K562 (cell line): ENCODE measurements around the gene UBAC2. TPM values are rescaled to one million over a fixed set of nuclear protein-coding genes. Genes with fewer than 3 reads are reported as not detected.
A peak's percentile ranks its signal among the peaks of the same experiment; 100 is the strongest.

Experiments
- CEBPB ChIP-seq: fragments of 450-650 bp; IDR thresholded peaks from 2 replicates; pipeline ENCODE4 v1.6.1; 2016; ENCODE audit warnings: missing genetic modification characterization, missing compliant biosample characterization
- E2F6 ChIP-seq, 2 experiments: IDR thresholded peaks; 2 replicates each; pipeline ENCODE4 v1.6.1; 2011; ENCODE audit warnings: borderline replicate concordance in 1 of 2, control low read depth in 1 of 2, low read depth in 1 of 2, low read length in 1 of 2, mild to moderate bottlenecking in 1 of 2, mixed read lengths in 1 of 2, moderate library complexity in 1 of 2; ENCODE audit not compliant: insufficient read depth in 1 of 2, insufficient read length in 1 of 2, poor library complexity in 1 of 2, severe bottlenecking in 1 of 2; ENCODE audit errors: extremely low read depth in 1 of 2
- GATAD2B ChIP-seq: fragments of 450-650 bp; IDR thresholded peaks from 2 replicates; pipeline ENCODE4 v1.6.1; 2017; ENCODE audit warnings: mild to moderate bottlenecking, borderline replicate concordance
- GTF3C2 ChIP-seq: IDR thresholded peaks from 3 replicates; pipeline ENCODE4 v1.6.1; 2011; ENCODE audit warnings: borderline replicate concordance, mild to moderate bottlenecking, moderate library complexity; ENCODE audit not compliant: insufficient read length; ENCODE audit errors: extremely low read depth
- HOXB6 ChIP-seq: fragments of 250-450 bp; sonication (Bioruptor Pico); IDR thresholded peaks from 2 replicates; pipeline ENCODE4 v1.5.1; 2022; ENCODE audit warnings: mild to moderate bottlenecking, borderline replicate concordance
- ILF3 ChIP-seq: fragments of 450-650 bp; IDR thresholded peaks from 2 replicates; pipeline ENCODE4 v1.6.1; 2018; ENCODE audit warnings: antibody characterized with exemption, mild to moderate bottlenecking, moderate library complexity, borderline replicate concordance
- KDM4B ChIP-seq, 2 experiments: fragments of 450-650 bp in 1 of 2; sonication (generic) in 1 of 2; IDR thresholded peaks; 2 replicates each; pipeline ENCODE4 v1.6.1; 2016 to 2017; ENCODE audit warnings: borderline replicate concordance in 2 of 2, antibody characterized with exemption in 1 of 2, low read depth in 1 of 2, mild to moderate bottlenecking in 1 of 2
- L3MBTL2 ChIP-seq: fragments of 450-650 bp; IDR thresholded peaks from 2 replicates; pipeline ENCODE4 v1.6.1; 2016; ENCODE audit warnings: mild to moderate bottlenecking, moderate library complexity
- MAX ChIP-seq: sonication (generic); formaldehyde crosslinking; IDR thresholded peaks from 2 replicates; pipeline ENCODE4 v1.9.0; 2022; ENCODE audit warnings: mild to moderate bottlenecking, missing genetic modification reagents
- NELFE ChIP-seq: IDR thresholded peaks from 2 replicates; pipeline ENCODE4 v1.6.1; 2011; ENCODE audit warnings: mild to moderate bottlenecking; ENCODE audit not compliant: insufficient read depth, insufficient read length
- PKNOX1 ChIP-seq: fragments of 450-650 bp; IDR thresholded peaks from 2 replicates; pipeline ENCODE4 v1.6.1; 2016
- RCOR1 ChIP-seq, 2 experiments: IDR thresholded peaks; 2 replicates each; pipeline ENCODE4 v1.6.1; 2012; ENCODE audit warnings: low read depth in 2 of 2, low read length in 2 of 2, borderline replicate concordance in 1 of 2, improper control_type of control experiment in 1 of 2
- SP1 ChIP-seq: sonication (generic); formaldehyde crosslinking; IDR thresholded peaks from 2 replicates; pipeline ENCODE4 v1.8.1; 2022; ENCODE audit warnings: mild to moderate bottlenecking, missing genetic modification reagents
- SRSF3 ChIP-seq: fragments of 200-400 bp; formaldehyde crosslinking; IDR thresholded peaks from 2 replicates; pipeline ENCODE4 v1.6.1; 2016; ENCODE audit warnings: mild to moderate bottlenecking, low read length, moderate library complexity; ENCODE audit not compliant: insufficient read depth
- YBX1 ChIP-seq: fragments of 450-650 bp; IDR thresholded peaks from 2 replicates; pipeline ENCODE4 v1.7.1; 2016; ENCODE audit warnings: mild to moderate bottlenecking
- ZNF239 ChIP-seq: fragments of 250-450 bp; sonication (Bioruptor Pico); IDR thresholded peaks from 2 replicates; pipeline ENCODE4 v1.4.0; 2020; ENCODE audit warnings: mild to moderate bottlenecking
- ZNF431 ChIP-seq: sonication (generic); formaldehyde crosslinking; IDR thresholded peaks from 2 replicates; pipeline ENCODE4 v1.8.0; 2022; ENCODE audit warnings: mild to moderate bottlenecking, missing genetic modification reagents
- polyA plus RNA-seq, 8 experiments: library from polyadenylated mRNA; depleted of rRNA in 4 of 8; stranded (reverse) in 5 of 8; unstranded in 3 of 8; fragments of >200 nt; fragmentation: Nextera tagmentation in 2 of 8; fragmentation: Illumina TruSeq in 1 of 8; extraction: Ambion mirVana in 2 of 8; extraction: Trizol in 1 of 8; gene quantifications; 2 replicates each; pipeline versions ENCODE4 v1.2.1 to v1.2.3, GENCODE V29; 2011 to 2014; ENCODE audit warnings: inconsistent platforms in 1 of 8, missing spikeins in 1 of 8
- total RNA-seq, 7 experiments: library from RNA; depleted of rRNA in 6 of 7; stranded (reverse); fragments of >200 nt in 6 of 7; fragmentation: Illumina TruSeq in 2 of 7; extraction: Trizol in 2 of 7; gene quantifications; 2 replicates each; pipeline versions ENCODE4 v1.2.1 to v1.2.3, GENCODE V29; 2011 to 2021; ENCODE audit warnings: low replicate concordance in 1 of 7
- TF ChIP-seq, protein P1 (sequence below): sonication (generic); formaldehyde crosslinking; IDR thresholded peaks from 2 replicates; pipeline ENCODE4 v1.8.0; 2022; ENCODE audit warnings: missing genetic modification reagents, mild to moderate bottlenecking, borderline replicate concordance
- TF ChIP-seq, protein P2 (sequence below): fragments of 200-800 bp; sonication (Bioruptor generic); IDR thresholded peaks from 2 replicates; pipeline ENCODE4 v1.6.1; 2017; ENCODE audit warnings: missing genetic modification characterization, missing compliant biosample characterization

The UBAC2 gene
- total and polyA plus RNA-seq, 9 of the 15 experiments (the other 6 are each of a cell fraction or from before 2014, with no cell fraction given), result 6.0 to 84.1 (median 32.3) TPM

DNA sequence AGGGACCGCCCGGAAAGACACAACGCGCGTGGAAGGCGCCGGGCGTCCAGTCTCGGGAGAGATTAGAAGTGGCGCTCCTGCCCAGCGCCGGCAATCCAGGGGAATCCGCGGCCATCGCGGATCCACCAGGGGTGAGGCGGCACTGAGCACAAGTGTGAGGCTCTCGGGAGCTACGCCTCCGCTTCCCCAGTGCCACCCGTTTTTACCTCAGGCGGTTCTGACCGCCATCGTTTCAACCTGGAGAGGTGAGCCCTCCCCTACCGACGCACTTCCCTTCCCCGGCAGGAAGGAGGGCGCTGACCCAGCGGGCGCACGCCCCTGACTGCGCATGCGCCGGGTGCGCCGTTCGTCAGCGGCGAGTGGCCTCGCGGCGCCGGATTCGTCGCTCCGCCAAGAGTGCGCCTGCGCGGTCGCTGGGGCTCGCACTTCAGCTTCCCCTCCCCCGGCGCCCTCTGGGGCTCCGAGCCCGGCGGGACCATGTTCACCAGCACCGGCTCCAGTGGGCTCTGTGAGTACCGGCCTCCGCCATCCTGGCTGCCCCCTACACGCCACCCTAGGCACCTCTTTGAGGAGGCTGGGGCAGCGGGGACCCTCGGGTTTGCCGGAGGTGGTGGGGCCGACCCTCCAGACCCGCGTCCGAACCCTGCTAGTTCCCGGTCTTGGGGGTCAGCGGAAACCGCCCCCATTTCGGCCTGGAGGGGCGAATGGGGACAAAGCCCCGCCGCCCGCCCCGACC, at the start of gene UBAC2 (continued):
- TF ChIP-seq PKNOX1 (no peak), L3MBTL2 (peak; percentile 74; the same call in 1 of the 2 replicates), ZNF239 (no peak), HOXB6 (CRISPR knock-in tag) (no peak), GTF3C2 (no peak), NELFE (no peak), ILF3 (no peak; the same call in 1 of the 2 replicates), CEBPB (tag) (no peak), KDM4B (IDR thresholded peaks at IDR 0.05; ENCODE audit: borderline replicate concordance in 2 of 2, low read depth in 1 of 2) (no peak; a peak in 1 of 4 replicates), GATAD2B (no peak), SP1 (peak; percentile 85), ZNF431 (CRISPR knock-in tag) (peak; percentile 58; the same call in 1 of the 2 replicates), YBX1 (no peak), E2F6 (IDR thresholded peaks at IDR 0.05; ENCODE audit: borderline replicate concordance in 1 of 2, extremely low read depth in 1 of 2, insufficient read depth in 1 of 2, insufficient read length in 1 of 2, low read depth in 1 of 2, low read length in 1 of 2, poor library complexity in 1 of 2, severe bottlenecking in 1 of 2) (peak in 1 of 2 experiments; percentile 28), RCOR1 (IDR thresholded peaks at IDR 0.05; ENCODE audit: borderline replicate concordance in 1 of 2, low read depth in 2 of 2, low read length in 2 of 2) (no peak; a peak in 1 of 4 replicates), SRSF3 (no peak), MAX (no peak; the same call in 1 of the 2 replicates)
- TF ChIP-seq, protein P1, sequence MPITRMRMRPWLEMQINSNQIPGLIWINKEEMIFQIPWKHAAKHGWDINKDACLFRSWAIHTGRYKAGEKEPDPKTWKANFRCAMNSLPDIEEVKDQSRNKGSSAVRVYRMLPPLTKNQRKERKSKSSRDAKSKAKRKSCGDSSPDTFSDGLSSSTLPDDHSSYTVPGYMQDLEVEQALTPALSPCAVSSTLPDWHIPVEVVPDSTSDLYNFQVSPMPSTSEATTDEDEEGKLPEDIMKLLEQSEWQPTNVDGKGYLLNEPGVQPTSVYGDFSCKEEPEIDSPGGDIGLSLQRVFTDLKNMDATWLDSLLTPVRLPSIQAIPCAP, result no peak
- TF ChIP-seq, protein P2, sequence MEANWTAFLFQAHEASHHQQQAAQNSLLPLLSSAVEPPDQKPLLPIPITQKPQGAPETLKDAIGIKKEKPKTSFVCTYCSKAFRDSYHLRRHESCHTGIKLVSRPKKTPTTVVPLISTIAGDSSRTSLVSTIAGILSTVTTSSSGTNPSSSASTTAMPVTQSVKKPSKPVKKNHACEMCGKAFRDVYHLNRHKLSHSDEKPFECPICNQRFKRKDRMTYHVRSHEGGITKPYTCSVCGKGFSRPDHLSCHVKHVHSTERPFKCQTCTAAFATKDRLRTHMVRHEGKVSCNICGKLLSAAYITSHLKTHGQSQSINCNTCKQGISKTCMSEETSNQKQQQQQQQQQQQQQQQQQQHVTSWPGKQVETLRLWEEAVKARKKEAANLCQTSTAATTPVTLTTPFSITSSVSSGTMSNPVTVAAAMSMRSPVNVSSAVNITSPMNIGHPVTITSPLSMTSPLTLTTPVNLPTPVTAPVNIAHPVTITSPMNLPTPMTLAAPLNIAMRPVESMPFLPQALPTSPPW (CRISPR knock-in tag), result peak; percentile 48
